Gastrocnemius medialis (tissue), 4 donors: Measurements from ENCODE around the gene MFNG. TPM values are rescaled to one million over a fixed set of nuclear protein-coding genes. Genes with fewer than 3 reads are reported as not detected.

ENCODE experiments used
- ATAC-seq, 2 donors: fragments of 150-250 bp; one replicate each; pipeline ENCODE4 v1.9.1; 2016
- DNase-seq, 2 donors: peaks; one replicate each; pipeline ENCODE4 v3.0.0-alpha.2; 2019
- H3K27ac ChIP-seq, 4 donors: fragments of 200-600 bp; sonication (generic); 1 replicate in 1 of 4; 2 replicates in 3 of 4; pipeline ENCODE4 v1.5.1; 2016 to 2018; ENCODE audit warnings: mild to moderate bottlenecking in 2 of 4, moderate library complexity in 1 of 4
- H3K27me3 ChIP-seq, 3 donors: fragments of 200-600 bp; sonication (generic) in 2 of 3; 1 replicate in 1 of 3; 2 replicates in 2 of 3; pipeline versions ENCODE4 v1.5.1 to v1.6.0; 2016 to 2019; ENCODE audit warnings: mild to moderate bottlenecking in 1 of 3, moderate library complexity in 1 of 3
- H3K36me3 ChIP-seq, 2 donors: fragments of 200-600 bp; sonication (generic) in 1 of 2; one replicate each; pipeline ENCODE4 v1.5.1; 2017 to 2018
- H3K4me1 ChIP-seq, 2 donors: fragments of 200-600 bp; sonication (generic) in 1 of 2; one replicate each; pipeline ENCODE4 v1.5.1; 2016 to 2017; ENCODE audit warnings: mild to moderate bottlenecking in 2 of 2
- H3K4me3 ChIP-seq, 4 donors: fragments of 200-600 bp; sonication (generic) in 3 of 4; 1 replicate in 1 of 4; 2 replicates in 3 of 4; pipeline ENCODE4 v1.5.1; 2016 to 2019; ENCODE audit warnings: mild to moderate bottlenecking in 2 of 4
- H3K9me3 ChIP-seq, 3 donors: fragments of 200-600 bp; sonication (generic) in 2 of 3; 1 replicate in 1 of 3; 2 replicates in 2 of 3; pipeline ENCODE4 v1.5.1; 2016 to 2019
- CTCF ChIP-seq, 5 experiments: fragments of 450-650 bp in 3 of 5; fragments of 200-600 bp in 2 of 5; sonication (generic) in 2 of 5; IDR thresholded peaks in 4 of 5; conservative IDR thresholded peaks in 1 of 5; 1 replicate in 4 of 5; 2 replicates in 1 of 5; pipeline ENCODE4 v1.5.1; 2016 to 2019; ENCODE audit warnings: antibody characterized with exemption in 5 of 5, mild to moderate bottlenecking in 3 of 5, moderate library complexity in 3 of 5
- POLR2A ChIP-seq, 2 donors: fragments of 450-650 bp; IDR thresholded peaks; one replicate each; pipeline ENCODE4 v1.6.1; 2017; ENCODE audit warnings: antibody characterized with exemption in 2 of 2, mild to moderate bottlenecking in 2 of 2, moderate library complexity in 2 of 2
- in situ Hi-C, 4 donors: fragments of 200-750 bp; cut with MboI; loops; one replicate each; pipeline versions ENCODE4 v1.15.0 to v1.8.0; 2017; ENCODE audit warnings: low sequenced_read_pairs in 4 of 4
- intact Hi-C: fragments of 100-400 bp; cut with DNase I; formaldehyde crosslinking; loops from one replicate; pipeline ENCODE4 v1.15.1; 2023; ENCODE audit warnings: low total_unique reads
- total RNA-seq, 4 donors: library from RNA; depleted of rRNA; stranded (reverse); fragments of >200 nt; gene quantifications; one replicate each; pipeline versions ENCODE4 v1.1.0 to v1.2.3, GENCODE V29; 2016

Gene MFNG
- total RNA-seq, 4 donors from 2014 or later: 2.4 to 7.0 (median 5.2) TPM

GRCh38 chr22:37525073-37525745 lies 39.0 kb upstream of the MFNG start:
- no peak for DNase-seq
- Histone ChIP-seq H3K9me3 (no peaks in the 10 kb centered on the region), H3K4me3 (no peak overlapping the region), H3K27ac (no peak overlapping the region), H3K36me3 (no peaks in the 10 kb centered on the region), H3K27me3 (peaks cover 0 to 5% (median 1%) of the 10 kb centered on the region in 3 donors), H3K4me1 (no peaks in the 10 kb centered on the region)
- TF ChIP-seq CTCF (IDR thresholded peaks at IDR 0.05 in 4 of 5, conservative IDR thresholded peaks at IDR 0.05 in 1 of 5): no peak
- no peak for TF ChIP-seq POLR2A (IDR thresholded peaks at IDR 0.05)
- ATAC-seq: no peak
- intact Hi-C loops (no loop called here), in situ Hi-C loops (no loop called here)

GRCh38 chr22:37522482-37522881 lies 36.3 kb upstream of the MFNG start:
- TF ChIP-seq CTCF (IDR thresholded peaks at IDR 0.05 in 4 of 5, conservative IDR thresholded peaks at IDR 0.05 in 1 of 5): no peak
- no peak for TF ChIP-seq POLR2A (IDR thresholded peaks at IDR 0.05)
- no peak overlapping the region for H3K4me3 ChIP-seq
- no peak for ATAC-seq
- in situ Hi-C loops (no loop called here), intact Hi-C loops (no loop called here)
- peaks cover 6 to 9% (median 8%) of the 10 kb centered on the region in 3 donors for H3K27me3 ChIP-seq
- H3K27ac ChIP-seq: no peak overlapping the region
- H3K9me3 ChIP-seq: no peaks in the 10 kb centered on the region
- no peaks in the 10 kb centered on the region for H3K4me1 ChIP-seq
- no peak for DNase-seq
- H3K36me3 ChIP-seq: no peaks in the 10 kb centered on the region

- Histone ChIP-seq H3K36me3 (no peaks in the 10 kb centered on the region), H3K27me3 (peaks cover 6 to 14% (median 8%) of the 10 kb centered on the region in 3 donors), H3K4me3 (no peak overlapping the region), H3K9me3 (no peaks in the 10 kb centered on the region), H3K27ac (no peak overlapping the region), H3K4me1 (no peaks in the 10 kb centered on the region)
- TF ChIP-seq CTCF (IDR thresholded peaks at IDR 0.05 in 4 of 5, conservative IDR thresholded peaks at IDR 0.05 in 1 of 5): no peak
- no peak for TF ChIP-seq POLR2A (IDR thresholded peaks at IDR 0.05)
- DNase-seq: no peak
- ATAC-seq: no peak
- in situ Hi-C loops: no loop called here
- intact Hi-C loops: no loop called here
Measured at GRCh38 chr22:37521236-37521739, 35.1 kb upstream of the MFNG start.

GRCh38 chr22:37520776-37521191 lies 34.6 kb upstream of the MFNG start:
- TF ChIP-seq POLR2A (IDR thresholded peaks at IDR 0.05): no peak
- no peak for TF ChIP-seq CTCF (IDR thresholded peaks at IDR 0.05 in 4 of 5, conservative IDR thresholded peaks at IDR 0.05 in 1 of 5)
- H3K9me3 ChIP-seq: no peaks in the 10 kb centered on the region
- H3K27ac ChIP-seq: no peak overlapping the region
- ATAC-seq: no peak
- DNase-seq: no peak
- H3K36me3 ChIP-seq: no peaks in the 10 kb centered on the region
- in situ Hi-C loops: no loop called here
- H3K4me3 ChIP-seq: no peak overlapping the region
- H3K4me1 ChIP-seq: no peaks in the 10 kb centered on the region
- intact Hi-C loops: no loop called here
- peaks cover 6 to 16% (median 11%) of the 10 kb centered on the region in 3 donors for H3K27me3 ChIP-seq
